SW480 (cell line): ENCODE results near the gene NSUN6.
"Not testable (repeated sequence)": the region's sequence is repeated elsewhere in the genome, so short reads cannot be mapped to it uniquely, and the experiment has no call there.

Experiments used
- DNase-seq: peaks from one replicate; pipeline ENCODE4 v3.0.0-alpha.2; 2016; ENCODE audit warnings: low spot score

The NSUN6 gene

GRCh38 chr10:18659819-18660535 is 8.6 kb upstream of the NSUN6 start:
- peak; percentile 64 for DNase-seq

- peak; percentile 93 for DNase-seq
Measured at GRCh38 chr10:18659125-18659818, 7.9 kb upstream of the NSUN6 start, which contains the start of gene ARL5B. Gene ARL5B, plus strand, starts transcription at chr10:18659431. Its CDS starts 207 bp downstream, at chr10:18659638.

GRCh38 chr10:18658271-18659124 is 7.1 kb upstream of the NSUN6 start:
- DNase-seq, result no peak

- DNase-seq, result no peak
Measured at GRCh38 chr10:18656724-18657123, 5.3 kb upstream of the NSUN6 start.

GRCh38 chr10:18653112-18653511 is 1.7 kb upstream of the NSUN6 start:
- no peak for DNase-seq

GRCh38 chr10:18650404-18650997 is 886 bp downstream of the NSUN6 start:
- DNase-seq, result no peak

GRCh38 chr10:18649364-18649959 is 1.9 kb downstream of the NSUN6 start:
- DNase-seq, result no peak

- DNase-seq, result no peak
Measured at GRCh38 chr10:18647945-18648344, 3.4 kb downstream of the NSUN6 start.

GRCh38 chr10:18647151-18647550 is 4.2 kb downstream of the NSUN6 start:
- no peak for DNase-seq

GRCh38 chr10:18639719-18640118 is 11.7 kb downstream of the NSUN6 start:
- DNase-seq, result not testable (repeated sequence)

- not testable (repeated sequence) for DNase-seq
Measured at GRCh38 chr10:18637400-18637799, 14.0 kb downstream of the NSUN6 start.

- no peak for DNase-seq
Measured at GRCh38 chr10:18635995-18636394, 15.4 kb downstream of the NSUN6 start.

- not testable (repeated sequence) for DNase-seq
Measured at GRCh38 chr10:18632500-18632899, 18.9 kb downstream of the NSUN6 start.

- peak; percentile 63 for DNase-seq
Measured at GRCh38 chr10:18627452-18628018, 23.9 kb downstream of the NSUN6 start.

GRCh38 chr10:18625886-18626285 is 25.5 kb downstream of the NSUN6 start:
- DNase-seq, result no peak

- DNase-seq, result not testable (repeated sequence)
Measured at GRCh38 chr10:18623671-18624070, 27.7 kb downstream of the NSUN6 start.

GRCh38 chr10:18620856-18621255 is 30.5 kb downstream of the NSUN6 start:
- no peak for DNase-seq

GRCh38 chr10:18619016-18619415 is 32.4 kb downstream of the NSUN6 start:
- no peak for DNase-seq

GRCh38 chr10:18616337-18616736 is 35.0 kb downstream of the NSUN6 start:
- DNase-seq, result no peak

GRCh38 chr10:18615618-18616017 is 35.8 kb downstream of the NSUN6 start:
- DNase-seq, result peak; percentile 44

GRCh38 chr10:18611168-18611567 is 40.2 kb downstream of the NSUN6 start:
- DNase-seq, result no peak
